HUES64 (cell line): ENCODE data around the gene MTHFD2.
"Not testable (repeated sequence)": the region's sequence is repeated elsewhere in the genome, so short reads cannot be mapped to it uniquely, and the experiment has no call there.

ENCODE experiments used
- H3K27ac ChIP-seq: 2 replicates; pipeline ENCODE4 v1.7.0; 2013; ENCODE audit warnings: low read depth, low read length, inconsistent platforms
- H3K27me3 ChIP-seq: 2 replicates; pipeline ENCODE4 v1.6.1; 2013; ENCODE audit warnings: mild to moderate bottlenecking, low read length; ENCODE audit not compliant: insufficient read depth
- H3K36me3 ChIP-seq: 2 replicates; pipeline ENCODE4 v1.6.1; 2013; ENCODE audit warnings: mild to moderate bottlenecking, low read length; ENCODE audit not compliant: insufficient read depth
- H3K4me1 ChIP-seq: 2 replicates; pipeline ENCODE4 v1.6.1; 2013; ENCODE audit warnings: mild to moderate bottlenecking, low read length, moderate library complexity; ENCODE audit not compliant: insufficient read depth
- H3K4me3 ChIP-seq: 2 replicates; pipeline ENCODE4 v1.5.1; 2013; ENCODE audit warnings: mild to moderate bottlenecking, low read length, moderate library complexity
- H3K9ac ChIP-seq: 2 replicates; pipeline ENCODE4 v1.6.1; 2013; ENCODE audit warnings: mild to moderate bottlenecking, low read depth, low read length
- H3K9me3 ChIP-seq: 2 replicates; pipeline ENCODE4 v1.6.1; 2013; ENCODE audit warnings: low read depth, low read length; ENCODE audit not compliant: insufficient read depth
- WGBS: fragments of 150-250, 120-280 bp; methylation state at CpG from one replicate; pipeline ENCODE4 v1.1.7; 2013; ENCODE audit warnings: missing lambda C conversion rate; 5-methylcytosine and 5-hydroxymethylcytosine counted together

Gene MTHFD2

GRCh38 chr2:74178211-74179062 is 20.0 kb upstream of the MTHFD2 start, which contains the start of gene MOB1A:
Gene MOB1A, minus strand, starts transcription at chr2:74178879. Its CDS starts 205 bp downstream, at chr2:74178674.
- H3K4me3 ChIP-seq = peak within 1 kb of the TSS; percentile 98
- under 1% methylated on average over 84 of the region's 84 CpGs for WGBS
- no peaks in the 10 kb centered on the region for H3K9me3 ChIP-seq
- H3K36me3 ChIP-seq = peaks cover 2% of the 10 kb centered on the region; the same call in 1 of the 2 replicates
- no peaks in the 10 kb centered on the region for H3K27me3 ChIP-seq
- H3K27ac ChIP-seq = peak within 1 kb of the TSS; percentile 96
- H3K4me1 ChIP-seq = peaks cover 7% of the 10 kb centered on the region; the same call in 1 of the 2 replicates
- H3K9ac ChIP-seq = peak within 1 kb of the TSS; percentile 97

DNA sequence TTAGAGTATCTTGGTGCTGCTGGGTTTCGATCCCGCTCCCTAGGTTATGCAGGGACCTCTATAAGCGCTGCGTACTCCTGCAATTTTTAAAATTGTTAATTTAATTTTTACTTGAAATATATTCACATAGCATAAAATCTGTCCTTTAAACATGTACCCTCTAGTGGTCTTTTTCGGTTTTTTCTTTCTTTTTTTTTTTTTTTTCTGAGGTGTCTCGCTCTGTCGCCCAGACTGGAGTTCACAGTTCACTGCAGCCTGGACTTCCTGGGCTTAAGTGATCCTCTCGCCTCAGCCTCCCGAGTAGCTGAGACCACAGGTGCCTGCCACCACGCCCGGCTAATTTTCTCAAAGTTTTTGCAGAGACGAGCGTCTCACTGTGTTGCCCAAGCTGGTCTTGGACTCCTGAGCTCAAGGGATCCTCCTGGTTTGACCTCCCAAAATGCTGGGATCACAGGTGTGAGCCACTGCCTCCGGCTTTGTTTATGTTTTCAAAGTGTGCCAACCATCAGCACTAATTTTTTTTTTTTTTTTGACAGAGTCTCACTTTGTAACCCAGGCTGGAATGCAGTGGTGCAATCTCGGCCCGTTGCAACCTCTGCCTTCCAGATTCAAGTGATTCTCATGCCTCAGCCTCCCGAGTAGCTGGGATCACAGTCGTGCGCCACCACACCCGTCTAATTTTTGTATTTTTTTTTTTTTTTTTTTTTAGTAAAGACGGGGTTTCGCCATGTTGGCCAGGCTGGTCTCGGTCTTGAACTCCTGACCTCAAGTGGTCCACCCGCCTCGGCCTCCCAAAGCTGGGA is 19.2 kb upstream of the MTHFD2 start:
- H3K27ac ChIP-seq = no peak overlapping the region
- 72% methylated on average over 23 of the region's 25 CpGs for WGBS

GRCh38 chr2:74181739-74182138 is 16.7 kb upstream of the MTHFD2 start:
- Histone ChIP-seq H3K36me3 (0 out of 2 replicates have a peak, but pooled peaks cover 2% of the 10 kb centered on the region), H3K27ac (no peak overlapping the region), H3K9me3 (no peaks in the 10 kb centered on the region), H3K4me1 (peaks cover 7% of the 10 kb centered on the region; the same call in 1 of the 2 replicates), H3K4me3 (no peak overlapping the region), H3K27me3 (no peaks in the 10 kb centered on the region), H3K9ac (no peak overlapping the region)
- 67% methylated on average over 7 of the region's 7 CpGs for WGBS

More for the DNA sequence above, 19.2 kb upstream of the MTHFD2 start:
- H3K4me3 ChIP-seq = peak overlapping the region; percentile 98
- peaks cover 2% of the 10 kb centered on the region; the same call in 1 of the 2 replicates for H3K36me3 ChIP-seq
- H3K9me3 ChIP-seq = no peaks in the 10 kb centered on the region
- H3K4me1 ChIP-seq = peaks cover 7% of the 10 kb centered on the region; the same call in 1 of the 2 replicates
- no peaks in the 10 kb centered on the region for H3K27me3 ChIP-seq
- H3K9ac ChIP-seq = no peak overlapping the region

DNA sequence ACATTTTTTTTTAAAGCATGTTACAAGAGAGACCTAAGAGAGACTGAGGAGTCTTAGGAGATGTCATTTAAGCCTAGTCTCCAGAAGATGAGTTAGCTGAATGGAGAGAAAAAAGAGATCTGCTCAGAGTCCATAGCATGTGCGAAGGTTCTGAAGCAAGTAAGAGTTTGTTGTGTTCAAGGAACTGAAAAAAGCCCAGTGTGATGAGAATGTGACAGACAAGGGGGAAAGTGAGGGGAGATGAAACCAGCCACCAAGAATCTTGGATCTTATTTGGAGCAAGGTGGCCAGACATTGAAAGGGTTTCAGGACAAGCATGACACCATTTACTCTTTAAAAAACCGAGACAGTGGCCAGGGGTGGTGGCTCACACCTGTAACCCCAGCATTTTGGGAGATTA is 14.5 kb upstream of the MTHFD2 start:
- H3K27ac ChIP-seq = no peak overlapping the region

GRCh38 chr2:74186038-74186437 is 12.4 kb upstream of the MTHFD2 start:
- Histone ChIP-seq H3K36me3 (no peaks in the 10 kb centered on the region), H3K4me3 (no peak overlapping the region), H3K9ac (no peak overlapping the region), H3K4me1 (peaks cover 15% of the 10 kb centered on the region), H3K9me3 (no peaks in the 10 kb centered on the region), H3K27ac (no peak overlapping the region), H3K27me3 (no peaks in the 10 kb centered on the region)
- WGBS = 96% methylated on average over 9 of the region's 9 CpGs

More for the DNA sequence above, 14.5 kb upstream of the MTHFD2 start:
- no peak overlapping the region for H3K9ac ChIP-seq
- peaks cover 15% of the 10 kb centered on the region for H3K4me1 ChIP-seq
- WGBS = 85% methylated on average over 2 of the region's 2 CpGs
- H3K27me3 ChIP-seq = no peaks in the 10 kb centered on the region
- no peaks in the 10 kb centered on the region for H3K9me3 ChIP-seq
- H3K4me3 ChIP-seq = no peak overlapping the region
- H3K36me3 ChIP-seq = no peaks in the 10 kb centered on the region

DNA sequence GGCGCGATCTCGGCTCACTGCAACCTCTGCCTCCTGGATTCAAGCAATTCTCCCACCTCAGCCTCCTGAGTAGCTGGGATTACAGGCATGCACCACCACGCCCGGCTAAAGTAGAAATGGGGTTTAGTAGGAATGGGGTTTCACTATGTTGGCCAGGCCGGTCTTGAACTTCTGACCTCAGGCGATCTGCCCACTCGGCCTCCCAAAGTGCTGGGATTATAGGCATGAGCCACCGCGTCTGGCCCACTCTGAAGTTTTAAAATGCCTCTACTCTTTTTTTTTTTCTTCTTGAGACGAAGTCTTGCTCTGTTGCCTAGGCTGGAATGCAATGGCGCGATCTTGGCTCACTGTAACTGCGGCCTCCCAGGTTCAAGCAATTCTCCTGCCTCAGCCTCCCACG is 11.7 kb upstream of the MTHFD2 start:
- not testable (repeated sequence) for H3K27ac ChIP-seq, H3K9ac ChIP-seq, H3K4me3 ChIP-seq, H3K27me3 ChIP-seq, H3K36me3 ChIP-seq, H3K9me3 ChIP-seq
- H3K4me1 ChIP-seq = peaks cover 15% of the 10 kb centered on the region
- 98% methylated on average over 15 of the region's 15 CpGs for WGBS

DNA sequence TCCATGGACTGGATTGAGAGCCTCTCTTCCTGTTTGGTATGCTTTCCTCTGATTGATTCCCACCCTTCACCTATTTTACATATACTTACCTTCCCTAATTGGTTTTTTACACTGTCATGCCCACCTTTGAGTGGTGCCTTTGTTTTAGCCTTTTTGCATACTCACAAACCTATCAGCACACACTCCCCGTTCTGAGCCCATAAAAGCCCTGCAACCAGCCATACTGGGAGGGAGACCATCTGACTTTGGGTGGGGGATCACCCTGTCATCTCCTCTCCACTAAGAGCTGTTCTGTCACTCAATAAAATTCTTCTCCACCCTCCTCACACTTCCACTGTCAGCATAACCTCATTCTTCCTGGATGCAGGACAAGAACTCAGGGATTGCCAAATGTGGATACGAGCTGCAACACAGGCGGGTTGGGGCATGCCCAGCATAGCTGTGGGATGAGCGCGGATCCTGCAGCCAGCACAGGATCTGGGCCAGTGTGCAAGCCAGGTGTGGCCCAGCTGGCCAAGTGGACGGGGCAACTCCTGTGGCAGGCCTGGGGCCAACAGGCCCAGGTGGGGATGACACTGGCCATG is 10.3 kb upstream of the MTHFD2 start:
- no peaks in the 10 kb centered on the region for H3K9me3 ChIP-seq
- 78% methylated on average over 6 of the region's 6 CpGs for WGBS
- no peaks in the 10 kb centered on the region for H3K27me3 ChIP-seq
- H3K27ac ChIP-seq = peak overlapping the region; percentile 68; the same call in 1 of the 2 replicates
- H3K36me3 ChIP-seq = no peaks in the 10 kb centered on the region
- peaks cover 19% of the 10 kb centered on the region for H3K4me1 ChIP-seq
- H3K9ac ChIP-seq = no peak overlapping the region
- H3K4me3 ChIP-seq = no peak overlapping the region

- Histone ChIP-seq H3K27me3 (no peaks in the 10 kb centered on the region), H3K4me1 (peaks cover 19% of the 10 kb centered on the region), H3K9me3 (no peaks in the 10 kb centered on the region), H3K27ac (0 out of 2 replicates have a peak overlapping the region, but pooled peaks have one; percentile 52), H3K36me3 (no peaks in the 10 kb centered on the region), H3K9ac (no peak overlapping the region), H3K4me3 (no peak overlapping the region)
- 91% methylated on average over 3 of the region's 3 CpGs for WGBS
Measured at GRCh38 chr2:74188696-74189095, 9.7 kb upstream of the MTHFD2 start.

DNA sequence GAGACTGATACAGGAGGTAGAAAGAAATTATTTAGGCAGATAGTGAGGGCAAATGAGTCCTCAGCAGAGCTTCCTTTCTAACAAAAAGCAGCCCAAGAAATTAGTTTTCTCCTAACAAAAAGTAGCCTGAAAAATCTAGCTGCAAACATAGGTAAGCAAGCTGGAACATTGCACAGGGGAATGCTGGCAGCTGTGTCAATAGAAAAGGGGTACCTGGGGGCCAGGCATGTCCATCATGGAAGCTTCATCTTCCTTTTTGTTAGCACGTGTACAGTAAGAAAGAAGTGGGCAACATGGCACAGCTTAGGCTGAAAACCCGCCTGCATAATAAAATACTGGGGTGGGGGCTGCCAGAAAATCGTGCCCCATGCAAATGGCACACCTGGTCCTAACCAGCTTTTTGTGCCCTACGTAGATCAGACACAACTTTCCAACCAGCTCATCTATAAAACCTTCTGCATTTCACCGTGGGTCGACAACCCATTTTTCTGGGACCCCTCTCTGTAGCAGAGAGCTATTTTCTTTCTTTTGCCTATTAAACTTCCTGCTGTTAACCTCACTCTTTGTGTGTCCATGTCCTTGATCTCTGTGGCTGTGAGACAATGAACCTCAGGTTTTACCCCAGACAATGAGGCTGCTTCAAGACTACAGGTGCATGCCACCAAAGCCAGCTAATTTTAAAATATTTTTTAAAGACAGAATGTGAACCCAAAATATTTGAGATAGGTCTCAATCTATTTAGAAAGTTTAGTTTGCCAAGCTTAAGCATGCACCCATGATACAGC is 6.6 kb upstream of the MTHFD2 start:
- Histone ChIP-seq H3K27ac (no peak overlapping the region), H3K9me3 (no peaks in the 10 kb centered on the region), H3K36me3 (no peaks in the 10 kb centered on the region), H3K9ac (peak overlapping the region; percentile 52), H3K4me3 (no peak overlapping the region), H3K4me1 (peaks cover 19% of the 10 kb centered on the region), H3K27me3 (no peaks in the 10 kb centered on the region)
- 82% methylated on average over 6 of the region's 6 CpGs for WGBS

- 93% methylated on average over 1 of the region's 1 CpG for WGBS
- no peak overlapping the region for H3K4me3 ChIP-seq
- H3K27ac ChIP-seq = no peak overlapping the region
- no peaks in the 10 kb centered on the region for H3K9me3 ChIP-seq
- no peak overlapping the region for H3K9ac ChIP-seq
- H3K36me3 ChIP-seq = no peaks in the 10 kb centered on the region
- peaks cover 3% of the 10 kb centered on the region; the same call in 1 of the 2 replicates for H3K27me3 ChIP-seq
- peaks cover 8% of the 10 kb centered on the region for H3K4me1 ChIP-seq
Measured at GRCh38 chr2:74194799-74195198, 3.6 kb upstream of the MTHFD2 start.
